GM12891 (cell line): ENCODE measurements around the gene IL31RA.

Experiments used
- POLR2A ChIP-seq: IDR thresholded peaks from 2 replicates; pipeline ENCODE4 v1.6.1; 2011; ENCODE audit warnings: low read depth, low read length, control low read depth
- POLR2AphosphoS5 ChIP-seq: IDR thresholded peaks from 2 replicates; pipeline ENCODE4 v1.6.1; 2011; ENCODE audit warnings: low read depth, low read length, control low read depth

GRCh38 chr5:55877655-55878054 lies 26.5 kb downstream of the IL31RA start:
- TF ChIP-seq POLR2AphosphoS5, result no peak
- TF ChIP-seq POLR2A, result no peak
